Ovary (tissue), 9 donors: ENCODE data around the gene CYS1. TPM values are rescaled to one million over a fixed set of nuclear protein-coding genes. Genes with fewer than 3 reads are reported as not detected.

Source experiments
- DNase-seq, 5 donors: peaks; one replicate each; pipeline ENCODE4 v3.0.0-alpha.2; 2019 to 2020
- H3K27ac ChIP-seq, 2 donors: fragments of 200-600 bp; one replicate each; pipeline versions ENCODE4 v1.5.1 to v1.8.0; 2019 to 2022
- H3K27me3 ChIP-seq: fragments of 200-600 bp; one replicate; pipeline ENCODE4 v1.8.0; 2022
- H3K36me3 ChIP-seq: fragments of 200-600 bp; sonication (generic); one replicate; pipeline ENCODE4 v1.5.1; 2019
- H3K4me1 ChIP-seq: one replicate; pipeline ENCODE4 v1.8.1; 2013; ENCODE audit warnings: mild to moderate bottlenecking, moderate library complexity; ENCODE audit not compliant: insufficient read depth
- H3K4me3 ChIP-seq: fragments of 200-600 bp; sonication (generic); one replicate; pipeline ENCODE4 v1.5.1; 2017
- H3K9me3 ChIP-seq, 2 donors: fragments of 200-600 bp in 1 of 2; sonication (generic) in 1 of 2; one replicate each; pipeline versions ENCODE4 v1.5.1 to v1.8.1; 2013 to 2019; ENCODE audit warnings: mild to moderate bottlenecking in 1 of 2, moderate library complexity in 1 of 2
- EP300 ChIP-seq: sonication (generic); formaldehyde crosslinking; IDR thresholded peaks from one replicate; pipeline ENCODE4 v1.6.1; 2017; ENCODE audit warnings: antibody characterized with exemption
- POLR2A ChIP-seq: fragments of 450-650 bp; IDR thresholded peaks from one replicate; pipeline ENCODE4 v1.6.1; 2017; ENCODE audit warnings: antibody characterized with exemption, mild to moderate bottlenecking, moderate library complexity
- WGBS, 3 donors: extraction: QIAGEN DNeasy Blood & Tissue Kit in 1 of 3; methylation state at CpG; one replicate each; pipeline versions ENCODE4 v1.1.5 to v1.1.7; 2013 to 2017; 5-methylcytosine and 5-hydroxymethylcytosine counted together
- intact Hi-C, 4 donors: fragments of 100-400 bp; cut with DNase I; formaldehyde crosslinking; loops; one replicate each; pipeline versions ENCODE4 v1.11.0 to v1.15.1; 2022 to 2023
- polyA plus RNA-seq, 2 donors: library from polyadenylated mRNA; stranded (reverse); fragments of 200-250 nt in 1 of 2; fragments of 350-450 nt in 1 of 2; fragmentation: Illumina TruSeq in 1 of 2; extraction: RNeasy Lipid Tissue Mini Kit (QIAGEN cat#74804) in 1 of 2; gene quantifications; one replicate each; pipeline ENCODE4 v1.2.3, GENCODE V29; 2013 to 2014
- total RNA-seq, 7 donors: library from RNA; depleted of rRNA in 2 of 7; stranded (reverse); fragments of >200 nt in 2 of 7; fragmentation: NEBNext Ultra II Directional in 3 of 7; extraction: Animal tissue kit (Norgen Biotek cat#: 25700) in 3 of 7; gene quantifications; one replicate each; pipeline versions ENCODE4 v1.1.0 to v1.2.4, GENCODE V29; 2016 to 2023
- TF ChIP-seq, protein P1 (sequence below), 3 donors: fragments of 450-650 bp in 2 of 3; fragments of 200-600 bp in 1 of 3; IDR thresholded peaks; one replicate each; pipeline versions ENCODE4 v1.5.1 to v1.8.0; 2016 to 2022; ENCODE audit warnings: antibody characterized with exemption in 3 of 3, mild to moderate bottlenecking in 1 of 3
- donor health status: DM: no; HTN: no; CAD: no; lungs with moderate emphysema.
- donor health status: DM: no; HTN: no; CAD: no.
- donor health status: Bipolar disorder and iron deficiency.
- donor health status: DM: yes; HTN: yes; CAD: no.
- donor health status: DM: no; HTN: no; CAD: no.
- donor health status: DM: yes; HTN: yes; CAD: no.

Gene CYS1
- total and polyA plus RNA-seq, 9 donors, result 5.9 to 21.5 (median 12.0) TPM

DNA sequence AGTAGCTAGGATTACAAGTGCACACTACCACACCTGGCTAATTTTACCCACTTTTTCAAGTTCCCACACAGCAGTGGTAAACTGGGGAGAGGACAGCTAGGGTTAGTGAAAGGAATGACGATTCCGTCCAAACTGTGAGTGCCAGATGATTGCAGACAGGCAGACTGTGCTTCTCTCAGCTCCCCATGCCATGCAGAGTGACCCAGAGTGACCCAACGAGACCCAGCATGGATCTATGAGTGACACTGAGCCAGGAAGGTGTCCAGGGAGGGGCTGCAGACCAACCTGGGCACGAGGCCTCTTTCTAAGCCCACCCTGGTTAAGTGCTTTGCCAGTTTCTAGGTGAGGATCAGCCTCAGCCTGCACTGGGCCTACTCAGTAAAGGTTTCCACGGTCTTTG is 44.6 kb downstream of the CYS1 start:
- no peak for TF ChIP-seq EP300
- Histone ChIP-seq H3K9me3 (no peaks in the 10 kb centered on the region), H3K4me1 (peaks cover 18% of the 10 kb centered on the region), H3K4me3 (no peak overlapping the region), H3K36me3 (no peaks in the 10 kb centered on the region), H3K27me3 (no peaks in the 10 kb centered on the region), H3K27ac (no peak overlapping the region)
- DNase-seq, result no peak
- WGBS, 3 donors, result 67 to 84% (median 78%) methylated on average over 5 of the region's 5 CpGs
- intact Hi-C loops, result no loop called here

DNA sequence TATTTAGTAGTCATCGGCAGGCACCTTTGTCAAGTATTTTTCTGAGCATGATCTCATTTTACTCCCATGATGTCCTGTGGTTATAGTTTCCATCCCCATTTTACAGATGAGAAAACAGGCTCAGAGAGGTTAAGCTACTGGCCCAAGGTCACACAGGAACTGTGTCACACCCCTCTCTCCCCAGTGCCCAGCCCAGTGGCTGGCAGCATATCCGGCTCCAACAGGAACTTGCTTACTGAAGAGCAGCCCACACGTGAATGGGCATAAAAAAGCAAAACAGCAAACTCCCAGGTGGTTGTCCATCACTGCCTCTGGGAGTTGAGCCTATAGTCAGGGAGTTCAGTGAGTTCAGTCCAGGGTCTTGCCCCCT is 45.2 kb downstream of the CYS1 start:
- peaks cover 15% of the 10 kb centered on the region for H3K4me1 ChIP-seq
- no peaks in the 10 kb centered on the region for H3K27me3 ChIP-seq
- WGBS, 3 donors, result 69 to 85% (median 79%) methylated on average over 3 of the region's 3 CpGs
- TF ChIP-seq EP300 (no peak), POLR2A (no peak)
- TF ChIP-seq, protein P1, sequence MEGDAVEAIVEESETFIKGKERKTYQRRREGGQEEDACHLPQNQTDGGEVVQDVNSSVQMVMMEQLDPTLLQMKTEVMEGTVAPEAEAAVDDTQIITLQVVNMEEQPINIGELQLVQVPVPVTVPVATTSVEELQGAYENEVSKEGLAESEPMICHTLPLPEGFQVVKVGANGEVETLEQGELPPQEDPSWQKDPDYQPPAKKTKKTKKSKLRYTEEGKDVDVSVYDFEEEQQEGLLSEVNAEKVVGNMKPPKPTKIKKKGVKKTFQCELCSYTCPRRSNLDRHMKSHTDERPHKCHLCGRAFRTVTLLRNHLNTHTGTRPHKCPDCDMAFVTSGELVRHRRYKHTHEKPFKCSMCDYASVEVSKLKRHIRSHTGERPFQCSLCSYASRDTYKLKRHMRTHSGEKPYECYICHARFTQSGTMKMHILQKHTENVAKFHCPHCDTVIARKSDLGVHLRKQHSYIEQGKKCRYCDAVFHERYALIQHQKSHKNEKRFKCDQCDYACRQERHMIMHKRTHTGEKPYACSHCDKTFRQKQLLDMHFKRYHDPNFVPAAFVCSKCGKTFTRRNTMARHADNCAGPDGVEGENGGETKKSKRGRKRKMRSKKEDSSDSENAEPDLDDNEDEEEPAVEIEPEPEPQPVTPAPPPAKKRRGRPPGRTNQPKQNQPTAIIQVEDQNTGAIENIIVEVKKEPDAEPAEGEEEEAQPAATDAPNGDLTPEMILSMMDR (IDR thresholded peaks at IDR 0.05), result no peak
- no peak overlapping the region for H3K27ac ChIP-seq
- no peaks in the 10 kb centered on the region for H3K36me3 ChIP-seq
- intact Hi-C loops, result no loop called here
- DNase-seq, result no peak
- H3K4me3 ChIP-seq, result no peak overlapping the region
- no peaks in the 10 kb centered on the region for H3K9me3 ChIP-seq

DNA sequence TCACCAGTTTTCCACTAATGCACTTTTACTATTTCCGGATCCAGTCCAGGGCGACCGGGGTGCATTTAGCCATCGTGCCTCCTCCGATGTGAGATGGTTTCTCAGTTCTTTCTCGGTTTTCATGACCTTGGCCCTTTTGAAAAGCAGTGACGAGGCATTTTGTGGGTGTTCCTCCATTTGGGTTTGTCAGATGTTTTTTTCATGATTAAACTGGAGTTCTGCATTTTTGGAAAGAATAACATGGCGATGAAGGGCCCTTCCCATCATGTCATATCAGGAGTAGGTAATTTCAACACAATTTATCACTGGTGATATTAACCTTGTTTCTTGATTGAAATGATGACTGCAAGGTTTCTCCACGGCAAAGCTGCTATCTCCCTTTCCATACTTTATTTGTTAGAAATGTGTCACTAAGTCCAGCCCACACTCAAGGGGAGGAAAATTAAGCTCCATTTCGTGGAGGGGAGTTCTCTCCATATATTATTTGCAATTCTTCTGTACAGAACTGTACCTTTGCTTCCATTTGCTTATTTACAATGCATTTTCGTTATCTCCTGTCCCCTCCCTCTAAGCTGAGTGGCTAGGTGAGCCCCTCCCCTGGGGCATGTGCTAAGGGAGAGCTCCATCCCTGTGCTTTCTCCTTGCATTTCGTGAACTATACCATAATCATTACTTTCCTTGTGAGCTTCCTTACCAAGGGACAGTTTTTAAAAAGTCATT is 45.7 kb downstream of the CYS1 start:
- Histone ChIP-seq H3K9me3 (no peaks in the 10 kb centered on the region), H3K27me3 (no peaks in the 10 kb centered on the region), H3K27ac (no peak overlapping the region), H3K4me3 (no peak overlapping the region), H3K4me1 (peaks cover 12% of the 10 kb centered on the region), H3K36me3 (no peaks in the 10 kb centered on the region)
- intact Hi-C loops, result no loop called here
- 46 to 54% (median 52%) methylated on average over 12 of the region's 12 CpGs for WGBS, 3 donors
- DNase-seq, result no peak
- TF ChIP-seq EP300, result no peak

- H3K4me1 ChIP-seq, result peaks cover 12% of the 10 kb centered on the region
These were observed 46.8 kb downstream of the CYS1 start for GRCh38 chr2:10033251-10034006.

GRCh38 chr2:10032746-10033105 is 47.5 kb downstream of the CYS1 start:
- Histone ChIP-seq H3K27me3 (no peaks in the 10 kb centered on the region), H3K9me3 (no peaks in the 10 kb centered on the region), H3K27ac (no peak overlapping the region), H3K4me1 (peaks cover 12% of the 10 kb centered on the region), H3K4me3 (no peak overlapping the region), H3K36me3 (no peaks in the 10 kb centered on the region)
- no peak for DNase-seq
- TF ChIP-seq, protein P1 (IDR thresholded peaks at IDR 0.05), result no peak
- TF ChIP-seq POLR2A, result no peak
- intact Hi-C loops, result no loop called here
- 96 to 98% (median 97%) methylated on average over 7 of the region's 7 CpGs for WGBS, 3 donors

More at GRCh38 chr2:10033251-10034006, 46.8 kb downstream of the CYS1 start:
- no peaks in the 10 kb centered on the region for H3K36me3 ChIP-seq
- WGBS, 3 donors, result 86 to 91% (median 88%) methylated on average over 12 to 14 of the region's 14 CpGs
- DNase-seq, result no peak
- intact Hi-C loops, result no loop called here
- H3K27ac ChIP-seq, result no peak overlapping the region
- H3K4me3 ChIP-seq, result no peak overlapping the region
- H3K9me3 ChIP-seq, result no peaks in the 10 kb centered on the region
- H3K27me3 ChIP-seq, result no peaks in the 10 kb centered on the region
- TF ChIP-seq EP300, result no peak
- TF ChIP-seq, protein P1 (IDR thresholded peaks at IDR 0.05), result no peak
- no peak for TF ChIP-seq POLR2A
